Activated naive CD4-positive, alpha-beta T cell treated with anti-CD3 and anti-CD28 coated beads, Interleukin-2, amount 50 U/mL, for 72 hours (primary cell): ENCODE results near the gene MDP1. TPM values are rescaled to one million over a fixed set of nuclear protein-coding genes. Genes with fewer than 3 reads are reported as not detected.
A peak's percentile ranks its signal among the peaks of the same experiment; 100 is the strongest.
"Not testable (repeated sequence)": the region's sequence is repeated elsewhere in the genome, so short reads cannot be mapped to it uniquely, and the experiment has no call there.

Source experiments
- ATAC-seq, 2 donors: fragments of 150-1000 bp; cut with Tn5 transposase; 2 replicates each; pipeline ENCODE4 v1.10.0; 2021; ENCODE audit warnings: mild to moderate bottlenecking in 2 of 2, moderate library complexity in 2 of 2
- DNase-seq, 2 donors: peaks; one replicate each; pipeline ENCODE4 v3.0.0; 2021 to 2022; ENCODE audit warnings: low spot score in 2 of 2
- H3K27ac Mint-ChIP-seq, 2 donors: one replicate each; pipeline ENCODE4 v1.8.0; 2022; ENCODE audit warnings: mild to moderate bottlenecking in 2 of 2, mixed read lengths in 2 of 2
- H3K36me3 Mint-ChIP-seq, 2 donors: one replicate each; pipeline ENCODE4 v1.8.0; 2022; ENCODE audit warnings: mixed read lengths in 2 of 2
- H3K9me3 Mint-ChIP-seq, 2 donors: one replicate each; pipeline ENCODE4 v1.8.0; 2022; ENCODE audit warnings: mixed read lengths in 2 of 2
- total RNA-seq, 2 donors: library from RNA; stranded (reverse); gene quantifications; one replicate each; pipeline ENCODE4 v1.2.3, GENCODE V29; 2022

Gene MDP1
- total RNA-seq, 2 donors from 2014 or later = 5.5 to 7.4 TPM

DNA sequence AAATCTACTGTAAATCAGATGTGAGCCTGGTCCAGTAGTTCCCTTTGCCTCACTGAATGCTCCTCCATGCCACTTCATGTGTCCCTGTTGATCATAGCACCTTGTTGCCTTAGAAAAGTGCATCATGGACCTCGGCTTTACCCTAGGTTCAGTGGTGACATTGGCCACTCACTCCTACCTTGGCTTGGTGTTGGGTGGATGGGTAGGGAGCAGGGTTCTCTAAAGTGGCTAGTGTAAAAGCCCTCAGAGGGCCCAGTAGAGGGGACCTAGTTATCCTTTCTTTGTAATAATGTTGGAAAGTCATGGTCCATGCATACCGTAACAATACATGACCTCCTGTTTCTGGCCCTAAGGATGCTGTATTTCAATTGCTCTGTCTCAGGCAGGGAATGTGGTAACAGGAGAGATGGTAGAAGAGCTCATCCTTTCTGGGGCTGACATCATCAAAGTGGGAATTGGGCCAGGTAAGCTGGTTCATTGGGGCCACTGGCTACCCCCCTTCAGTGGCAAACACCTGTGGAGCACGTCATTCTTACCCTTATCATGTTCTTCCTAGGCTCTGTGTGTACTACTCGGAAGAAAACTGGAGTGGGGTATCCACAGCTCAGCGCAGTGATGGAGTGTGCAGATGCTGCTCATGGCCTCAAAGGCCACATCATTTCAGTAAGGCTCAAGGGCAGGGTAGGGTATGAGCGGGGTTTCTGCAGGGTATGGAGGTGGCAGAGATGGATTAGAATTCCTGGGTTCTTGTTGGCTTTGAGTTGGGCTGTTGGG lies 21.0 kb upstream of the MDP1 start:
- DNase-seq = peak in 1 of 2 donors; percentile 52
- no peak for ATAC-seq
- Mint-ChIP-seq H3K36me3 (peaks cover 31 to 78% of the 10 kb centered on the region in 2 donors), H3K27ac (peak overlapping the region; percentile 12 to 69), H3K9me3 (no peaks in the 10 kb centered on the region)

DNA sequence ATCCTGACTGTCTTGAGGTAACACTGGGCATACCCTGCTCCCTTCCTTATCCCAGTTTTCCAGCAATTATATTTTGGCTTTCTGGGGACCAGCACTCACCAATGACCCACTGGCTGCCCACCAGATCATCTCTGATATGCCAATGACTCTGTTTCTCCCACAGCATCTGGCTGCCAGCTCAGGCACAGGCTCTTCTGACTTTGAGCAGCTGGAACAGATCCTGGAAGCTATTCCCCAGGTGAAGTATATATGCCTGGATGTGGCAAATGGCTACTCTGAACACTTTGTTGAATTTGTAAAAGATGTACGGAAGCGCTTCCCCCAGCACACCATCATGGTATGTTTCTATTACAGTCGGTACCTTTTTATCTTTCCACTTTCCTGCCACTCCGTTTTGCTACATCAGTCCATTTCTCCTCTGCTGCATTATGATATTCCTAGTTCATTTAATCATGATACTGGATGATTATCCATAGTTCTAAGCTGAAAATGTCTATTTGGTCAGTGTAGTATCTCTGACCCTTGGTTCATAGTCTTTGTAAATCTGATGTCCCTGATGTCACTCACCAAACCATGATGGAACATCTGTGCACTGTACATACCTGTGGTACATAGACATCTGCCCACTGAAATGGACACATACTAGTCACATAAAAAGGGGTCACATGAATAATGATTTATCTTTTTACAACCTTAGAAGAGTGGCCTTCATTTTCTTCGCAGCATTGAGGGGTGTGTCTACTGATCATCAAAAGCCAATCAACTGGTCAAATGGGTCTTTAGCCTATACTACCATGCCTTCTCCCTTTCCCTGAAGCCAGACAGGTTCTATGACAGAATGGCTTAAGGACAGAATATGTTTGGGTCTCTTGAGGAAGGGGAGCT lies 20.2 kb upstream of the MDP1 start:
- H3K27ac Mint-ChIP-seq = peak overlapping the region in 1 of 2 donors; percentile 73

DNA sequence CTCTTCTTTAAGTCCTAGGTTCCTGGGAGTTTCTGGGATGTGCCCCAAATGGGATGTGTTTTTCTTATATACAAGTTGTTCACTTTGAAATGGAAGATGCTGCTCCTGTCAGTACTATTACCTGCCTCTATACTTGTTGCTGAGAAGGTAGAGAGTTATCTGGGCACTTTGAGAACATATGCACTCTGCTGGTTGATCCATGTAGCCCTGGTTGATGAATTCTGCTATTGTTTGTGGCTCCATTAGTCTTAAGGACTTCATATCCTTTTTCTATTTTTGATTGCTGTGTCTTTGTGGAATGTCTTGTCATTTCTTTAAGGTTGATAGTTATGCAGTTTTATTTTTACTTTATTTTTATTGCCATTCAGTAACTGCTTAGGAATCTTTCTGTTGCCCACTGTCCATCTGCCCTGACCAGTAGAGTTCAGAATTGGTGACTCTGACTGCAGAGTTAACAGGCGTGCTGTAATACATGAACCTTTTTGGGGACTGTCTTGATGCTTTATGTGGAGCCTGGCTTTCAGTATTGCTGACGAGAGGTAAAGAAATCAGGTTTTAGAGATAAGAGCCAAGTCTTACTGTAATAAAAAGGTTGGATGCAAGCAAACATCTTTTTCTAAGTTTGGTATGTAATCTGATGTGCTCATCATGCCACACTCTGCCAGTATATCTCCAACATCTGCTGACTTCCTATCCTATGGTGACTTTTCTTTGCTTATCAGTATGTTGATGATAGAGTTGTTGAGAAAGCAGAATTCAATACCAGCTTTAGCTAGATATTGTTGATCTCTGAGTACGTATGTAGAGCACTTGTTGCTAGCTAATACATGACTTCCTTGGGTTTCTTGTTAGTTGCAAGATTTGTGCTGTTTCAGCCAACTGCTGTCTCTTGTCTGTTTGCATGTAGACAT lies 18.5 kb upstream of the MDP1 start:
- H3K27ac Mint-ChIP-seq = peak overlapping the region; percentile 20 to 96
- H3K9me3 Mint-ChIP-seq = no peaks in the 10 kb centered on the region
- ATAC-seq (no peak), DNase-seq (no peak)
- peaks cover 24 to 62% of the 10 kb centered on the region in 2 donors for H3K36me3 Mint-ChIP-seq

More for the DNA sequence above, 20.2 kb upstream of the MDP1 start:
- Mint-ChIP-seq H3K9me3 (no peaks in the 10 kb centered on the region), H3K36me3 (peaks cover 30 to 76% of the 10 kb centered on the region in 2 donors)
- DNase-seq (no peak), ATAC-seq (no peak)

DNA sequence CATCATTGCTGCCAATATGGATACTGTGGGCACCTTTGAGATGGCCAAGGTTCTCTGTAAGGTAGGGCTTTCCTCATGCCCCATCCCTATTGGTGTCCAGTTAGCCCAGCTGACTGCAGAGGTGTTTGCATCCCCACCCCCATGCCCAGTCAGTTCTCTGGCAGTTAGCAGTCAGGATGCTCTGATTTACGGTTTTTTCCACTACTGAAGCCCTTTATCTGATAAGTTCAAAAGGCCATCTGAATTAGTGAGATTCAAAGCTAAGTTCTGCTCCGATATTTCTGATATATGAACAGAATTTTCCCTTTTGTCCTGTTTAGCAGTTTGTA lies 17.6 kb upstream of the MDP1 start:
- Mint-ChIP-seq H3K9me3 (no peaks in the 10 kb centered on the region), H3K36me3 (peaks cover 24 to 58% of the 10 kb centered on the region in 2 donors), H3K27ac (peak overlapping the region; percentile 94 to 96)
- DNase-seq (peak in 1 of 2 donors; percentile 53), ATAC-seq (peak in 1 of 2 donors; percentile 49)

DNA sequence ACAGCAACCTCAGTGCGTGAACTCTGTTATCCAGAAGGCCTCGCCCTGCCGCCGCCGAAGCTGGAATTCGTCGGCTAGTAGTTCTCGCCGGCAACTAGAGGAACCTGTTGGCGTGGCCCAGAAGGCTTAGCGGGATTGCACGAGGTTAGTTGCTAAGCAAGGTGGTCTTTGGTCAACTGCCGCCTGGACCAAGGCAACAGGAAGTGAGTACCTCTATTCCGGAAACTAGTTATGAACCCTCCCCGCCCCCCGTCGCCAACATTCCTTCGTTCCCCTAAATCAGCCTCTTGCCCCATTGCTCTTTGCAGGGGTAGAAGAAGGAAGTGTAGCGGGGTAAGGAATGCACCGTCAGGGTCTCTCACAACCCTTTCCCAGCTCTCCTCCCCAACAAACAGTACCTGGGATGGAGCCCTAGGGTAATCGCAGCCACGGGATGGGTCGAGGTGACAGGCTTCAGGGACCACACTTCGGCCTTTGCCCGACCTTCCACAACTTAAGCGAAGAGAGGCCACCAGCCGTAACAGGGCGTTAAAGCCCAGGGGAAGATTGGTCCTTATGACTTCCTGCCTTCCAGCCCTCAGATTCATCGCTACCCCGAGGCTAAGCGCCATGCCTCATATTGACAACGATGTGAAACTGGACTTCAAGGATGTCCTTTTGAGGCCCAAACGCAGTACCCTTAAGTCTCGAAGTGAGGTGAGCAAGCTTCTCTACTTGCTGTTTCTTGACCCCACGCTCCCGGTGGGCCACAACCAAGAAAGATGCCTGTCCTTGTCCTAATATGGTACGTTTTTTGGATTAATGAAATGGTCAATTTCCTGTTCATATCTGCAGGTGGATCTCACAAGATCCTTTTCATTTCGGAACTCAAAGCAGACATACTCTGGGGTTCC lies 17.0 kb upstream of the MDP1 start, which contains the start of gene GMPR2:
GMPR2 (plus strand) TSS at position 285 of the 893 bp plus-strand sequence; CDS start at position 610, 325 bp downstream.
- DNase-seq = no peak
- Mint-ChIP-seq H3K9me3 (no peaks in the 10 kb centered on the region), H3K36me3 (peaks cover 21 to 55% of the 10 kb centered on the region in 2 donors), H3K27ac (peak within 1 kb of the TSS; percentile 94 to 96)
- ATAC-seq = peak; percentile 47 to 55

DNA sequence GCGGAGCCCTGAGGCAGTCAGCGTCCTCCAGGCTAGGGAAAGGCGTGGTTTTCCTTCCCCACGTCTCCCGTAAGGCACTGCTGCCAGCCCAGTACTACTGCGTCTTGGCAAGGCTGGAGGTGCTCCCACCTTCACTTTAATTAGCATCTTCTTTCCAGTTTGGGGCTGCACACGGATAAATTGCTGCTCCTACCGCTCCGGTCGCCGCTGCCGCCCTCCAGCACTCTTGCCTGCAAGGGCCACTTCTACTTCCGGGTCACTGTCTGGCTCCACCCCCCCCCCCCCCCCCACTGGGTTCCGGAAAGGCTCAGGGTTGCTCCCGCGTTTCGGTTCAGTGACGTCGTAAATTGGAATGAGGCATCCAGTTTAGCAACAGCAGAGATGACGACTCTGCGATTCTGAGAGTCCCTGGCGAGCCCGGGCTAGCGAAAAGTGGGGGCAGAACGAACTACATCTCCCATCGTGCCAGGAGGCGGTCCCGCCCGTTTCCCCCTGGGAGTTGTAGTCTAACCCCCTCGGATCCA lies 16.3 kb upstream of the MDP1 start, which contains the start of gene NEDD8:
NEDD8 (minus strand) TSS at position 247 of the 524 bp plus-strand sequence; CDS start at position 147, 100 bp downstream.
- DNase-seq = peak; percentile 86
- Mint-ChIP-seq H3K27ac (peak within 1 kb of the TSS; percentile 94 to 96), H3K9me3 (no peaks in the 10 kb centered on the region), H3K36me3 (peaks cover 16 to 51% of the 10 kb centered on the region in 2 donors)
- ATAC-seq = peak; percentile 86 to 95

DNA sequence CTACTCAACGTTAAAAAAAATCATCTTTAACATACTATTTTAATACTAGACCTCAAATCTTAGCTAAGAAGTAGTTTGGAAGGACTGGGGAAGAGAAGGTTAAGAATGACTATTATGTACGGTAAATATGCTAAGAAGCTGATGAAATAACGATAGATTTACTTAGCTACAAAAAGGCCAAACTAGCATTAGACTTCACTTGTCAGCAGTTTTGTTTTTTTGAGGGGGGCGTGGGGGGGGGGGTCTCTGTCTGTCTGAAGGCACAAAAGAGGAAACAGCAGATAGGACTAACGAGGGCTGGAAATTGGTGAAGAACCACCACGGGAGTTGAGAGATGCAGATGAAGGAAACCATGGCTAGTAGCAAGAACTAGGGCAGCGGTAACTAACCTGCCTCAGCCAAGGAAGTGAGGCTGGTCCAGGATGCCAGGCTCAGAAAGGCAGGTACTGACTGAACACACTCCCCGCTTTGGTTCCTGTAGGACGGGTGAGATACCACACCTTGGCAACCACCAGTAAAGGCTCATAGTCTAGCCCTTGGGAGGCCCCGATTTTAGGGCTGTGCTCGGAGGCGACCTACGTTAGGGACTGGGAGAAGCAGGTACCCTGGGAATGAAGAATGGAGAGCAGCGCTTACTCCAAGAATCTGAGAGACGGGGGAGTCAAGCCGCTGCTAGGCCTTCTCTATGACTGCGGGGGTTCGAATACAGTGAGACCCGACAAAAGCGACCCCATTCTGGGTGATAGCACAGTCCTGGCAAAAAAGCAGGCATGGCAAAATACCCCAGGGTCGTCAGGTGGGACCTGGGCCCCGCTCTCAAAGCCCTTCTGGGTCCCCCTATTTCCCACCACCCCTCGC lies 15.6 kb upstream of the MDP1 start:
- Mint-ChIP-seq H3K36me3 (peaks cover 10 to 47% of the 10 kb centered on the region in 2 donors), H3K27ac (peak overlapping the region; percentile 94 to 96), H3K9me3 (no peaks in the 10 kb centered on the region)
- peak; percentile 6 to 13 for ATAC-seq
- DNase-seq = peak in 1 of 2 donors; percentile 21

DNA sequence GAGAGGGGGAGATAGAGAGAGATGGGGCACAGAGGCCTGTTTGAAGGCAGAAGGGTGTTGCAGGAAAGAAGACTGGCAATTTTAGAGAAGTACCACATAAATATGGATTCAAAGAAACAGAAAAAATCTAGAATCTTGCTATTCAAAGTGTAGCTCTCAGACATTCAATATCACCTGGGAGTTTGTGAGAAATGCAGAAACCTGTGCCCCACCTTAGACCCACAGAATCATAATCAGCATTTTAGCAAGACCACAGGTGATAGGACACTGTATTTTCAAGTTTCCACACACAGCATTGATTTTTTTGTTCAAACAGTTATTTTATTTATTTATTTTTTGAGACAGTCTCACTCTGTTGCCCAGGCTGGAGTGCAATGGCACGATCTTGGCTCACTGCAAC lies 13.0 kb upstream of the MDP1 start:
- ATAC-seq (no peak), DNase-seq (no peak)
- H3K9me3 Mint-ChIP-seq = no peaks in the 10 kb centered on the region
- H3K27ac Mint-ChIP-seq = peak overlapping the region; percentile 49 to 84
- peaks cover 0 to 26% of the 10 kb centered on the region in 2 donors for H3K36me3 Mint-ChIP-seq

DNA sequence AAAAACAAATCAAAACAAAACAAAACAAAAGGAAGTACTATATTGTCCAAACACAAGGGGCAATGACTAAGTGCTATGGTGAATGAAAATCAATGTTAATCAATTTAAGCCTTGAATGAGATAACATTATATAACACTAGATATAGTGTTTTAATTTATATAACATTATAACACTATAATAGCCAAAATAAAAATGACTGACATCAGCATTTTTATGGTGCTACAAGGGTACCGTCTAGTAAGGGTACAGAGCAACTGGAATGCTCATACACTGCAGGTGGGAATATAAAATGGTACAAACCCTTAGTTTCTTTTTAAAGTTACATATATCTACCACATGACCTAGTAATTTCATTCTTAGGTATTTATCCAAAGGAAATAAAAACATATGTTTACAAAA lies 10.6 kb upstream of the MDP1 start:
- DNase-seq (no peak), ATAC-seq (no peak)
- H3K9me3 Mint-ChIP-seq = no peaks in the 10 kb centered on the region
- peaks cover 0 to 6% of the 10 kb centered on the region in 2 donors for H3K36me3 Mint-ChIP-seq
- H3K27ac Mint-ChIP-seq = no peak overlapping the region

DNA sequence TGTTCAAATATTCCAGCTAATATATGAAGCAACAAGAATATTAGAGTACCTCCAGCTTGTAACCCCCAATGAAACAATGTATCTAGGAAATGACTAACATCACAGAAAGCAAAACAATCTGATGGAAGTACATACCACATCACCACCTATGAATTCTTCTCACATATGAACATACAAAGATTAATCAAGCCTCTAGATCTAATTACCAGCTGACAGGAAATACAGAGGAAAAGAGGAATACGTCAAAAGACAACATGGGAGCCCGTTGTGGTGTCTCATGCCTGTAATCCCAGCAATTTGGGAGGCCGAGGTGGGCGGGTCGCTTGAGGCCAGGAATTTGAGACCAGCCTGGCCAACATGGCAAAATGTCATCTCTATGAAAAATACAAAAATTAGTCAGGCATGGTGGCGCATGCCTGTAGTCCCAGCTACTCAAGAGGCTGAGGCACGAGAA lies 8.8 kb upstream of the MDP1 start:
- no peak for ATAC-seq
- DNase-seq = no peak
- Mint-ChIP-seq H3K27ac (no peak overlapping the region), H3K36me3 (peaks cover 0 to 6% of the 10 kb centered on the region in 2 donors), H3K9me3 (no peaks in the 10 kb centered on the region)

DNA sequence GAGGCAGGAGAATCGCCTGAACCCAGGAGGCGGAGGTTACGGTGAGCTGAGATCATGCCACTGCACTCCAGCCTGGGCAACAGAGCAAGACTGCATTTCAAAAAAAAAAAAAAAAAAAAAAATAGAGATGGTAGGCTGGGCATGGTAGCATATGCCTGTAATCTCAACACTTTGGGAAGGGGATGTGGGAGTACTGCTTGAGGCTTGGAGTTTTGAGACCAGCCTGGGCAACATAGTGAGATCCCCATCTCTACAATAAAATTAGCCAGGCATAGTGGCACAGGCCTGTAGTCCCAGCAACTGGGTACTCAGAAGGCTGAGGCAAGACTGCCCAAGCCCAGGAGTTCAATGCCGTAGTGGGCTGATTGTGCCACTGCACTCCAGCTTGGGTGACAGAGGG lies 7.1 kb upstream of the MDP1 start:
- not testable (repeated sequence) for H3K9me3 Mint-ChIP-seq, ATAC-seq, H3K36me3 Mint-ChIP-seq, DNase-seq, H3K27ac Mint-ChIP-seq

DNA sequence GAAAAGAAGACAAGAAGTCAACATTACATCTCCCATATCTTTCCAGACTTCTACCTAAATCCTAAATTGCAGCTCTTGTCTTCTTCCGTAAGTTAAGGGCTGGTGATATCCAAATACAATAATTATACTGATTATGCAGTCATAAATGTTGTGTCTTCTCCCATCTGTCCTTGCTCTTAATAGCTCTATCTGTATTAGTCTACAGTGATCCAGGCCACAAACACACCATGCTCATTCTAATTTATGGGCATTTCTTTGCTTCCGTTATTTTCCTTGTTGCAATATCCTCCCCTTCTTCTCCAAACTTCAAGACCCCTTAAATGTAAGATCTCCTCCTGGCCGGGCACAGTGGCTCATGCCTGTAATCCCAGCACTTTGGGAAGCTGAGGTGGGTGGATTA lies 3.7 kb upstream of the MDP1 start:
- no peak overlapping the region for H3K27ac Mint-ChIP-seq
- no peaks in the 10 kb centered on the region for H3K36me3 Mint-ChIP-seq
- DNase-seq (no peak), ATAC-seq (no peak)
- no peaks in the 10 kb centered on the region for H3K9me3 Mint-ChIP-seq

DNA sequence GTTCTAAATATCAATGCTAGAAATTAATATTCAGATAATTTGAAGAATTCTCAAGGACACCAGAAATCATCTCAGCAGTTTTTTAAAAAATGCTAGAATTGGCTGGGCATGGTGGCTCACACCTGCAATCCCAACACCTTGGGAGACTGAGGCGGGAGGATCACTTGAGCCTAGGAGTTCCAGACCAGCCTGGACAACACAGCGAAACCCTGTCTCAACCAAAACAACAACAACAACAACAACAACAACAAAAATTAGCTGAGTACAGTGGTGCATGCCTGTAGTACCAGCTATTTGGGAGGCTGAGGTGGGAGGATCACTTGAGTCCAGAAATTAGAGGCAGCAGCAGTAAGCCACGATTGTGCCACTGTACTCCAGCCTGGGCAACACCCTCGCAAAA lies 3.2 kb upstream of the MDP1 start:
- H3K36me3 Mint-ChIP-seq = no peaks in the 10 kb centered on the region
- no peak for DNase-seq
- no peak for ATAC-seq
- H3K9me3 Mint-ChIP-seq = no peaks in the 10 kb centered on the region
- no peak overlapping the region for H3K27ac Mint-ChIP-seq

DNA sequence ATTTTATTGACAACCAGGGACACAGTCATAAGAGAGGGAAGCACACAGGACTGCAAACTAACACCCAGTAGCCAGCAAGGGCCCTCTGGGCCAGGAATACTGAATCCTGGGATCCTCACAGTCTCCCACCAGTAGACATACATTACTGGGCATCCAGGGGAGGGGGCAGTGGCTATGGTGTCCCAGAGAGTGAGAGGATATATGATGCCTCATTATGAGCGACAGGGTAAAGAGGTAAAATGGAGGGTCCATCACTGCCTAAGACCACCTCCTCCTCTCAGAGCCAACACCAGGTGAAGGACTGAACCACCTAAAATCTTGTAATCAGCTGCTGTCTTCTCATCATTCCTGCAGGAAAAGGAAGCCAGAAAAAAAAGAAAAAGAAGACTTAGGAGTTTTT lies 1.0 kb upstream of the MDP1 start:
- H3K27ac Mint-ChIP-seq, DNase-seq: not testable (repeated sequence)

More for the DNA sequence above, 1.0 kb upstream of the MDP1 start:
- H3K36me3 Mint-ChIP-seq = peaks cover 0 to 11% of the 10 kb centered on the region in 2 donors
- H3K9me3 Mint-ChIP-seq, ATAC-seq: not testable (repeated sequence)
